ENCODE results near the gene UCK2. TPM values are rescaled to one million over a fixed set of nuclear protein-coding genes. Genes with fewer than 3 reads are reported as not detected.

The UCK2 gene
- total RNA-seq, 2 donors from 2014 or later, result 65.8 to 73.6 TPM

DNA sequence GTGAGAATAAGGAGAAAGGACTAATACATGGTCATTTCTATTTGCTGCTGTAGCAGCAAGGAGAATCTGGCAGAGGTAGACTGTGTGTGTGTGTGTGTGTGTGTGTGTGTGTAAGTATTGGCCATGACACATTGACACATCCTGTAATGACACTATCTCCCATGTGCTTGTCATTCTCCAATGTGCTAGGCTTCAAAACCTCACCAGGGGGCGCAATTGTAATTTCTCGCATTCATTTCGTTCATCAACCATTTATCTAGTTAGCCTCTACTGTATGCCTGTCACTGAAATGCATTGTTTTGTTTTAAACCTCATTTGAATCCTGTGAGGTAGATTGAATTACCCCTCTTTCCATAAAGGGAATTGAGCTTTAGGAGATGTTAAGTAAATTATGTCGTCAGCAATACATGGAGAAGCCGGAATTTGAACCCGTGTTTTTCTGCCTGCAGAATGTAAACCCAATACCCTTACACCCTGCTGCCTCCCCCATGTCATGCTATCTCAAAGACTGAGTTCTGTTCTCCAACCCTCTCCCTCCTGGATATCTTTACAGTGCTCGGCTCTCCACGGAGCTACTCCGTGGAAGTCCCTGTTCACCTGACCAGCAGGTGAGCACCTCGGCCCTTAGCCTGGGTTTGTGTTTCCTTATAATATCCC, 100.8 kb downstream of the UCK2 start:
- Mint-ChIP-seq H3K27ac (no peak overlapping the region), H3K4me1 (peaks cover under 1% of the 10 kb centered on the region), H3K4me3 (no peak overlapping the region), H3K9me3 (no peaks in the 10 kb centered on the region), H3K27me3 (ENCODE audit: insufficient read depth) (no peaks in the 10 kb centered on the region), H3K36me3 (ENCODE audit: low read depth) (no peaks in the 10 kb centered on the region)
- H3K9ac ChIP-seq (ENCODE audit: extremely low read depth, low read length, poor library complexity, severe bottlenecking), result no peak overlapping the region
- DNase-seq, result peak; percentile 73
- no peak overlapping the region for H3K4me3 ChIP-seq (ENCODE audit: low read length)
- WGBS, 2 experiments (ENCODE audit: insufficient coverage in 1 of 2, insufficient read length in 1 of 2), result 65 to 70% methylated on average over 9 to 10 of the region's 10 CpGs
- no peak overlapping the region for H3K27ac ChIP-seq (ENCODE audit: low read depth, low read length)
- H3K4me1 ChIP-seq (ENCODE audit: control insufficient read depth, insufficient read depth, low read length), result no peaks in the 10 kb centered on the region
- no peaks in the 10 kb centered on the region for H3K27me3 ChIP-seq (ENCODE audit: control insufficient read depth, insufficient read depth, low read length, poor library complexity, severe bottlenecking)
- H3K36me3 ChIP-seq (ENCODE audit: control insufficient read depth, insufficient read depth, low read length), result no peaks in the 10 kb centered on the region
- H3K9me3 ChIP-seq (ENCODE audit: control insufficient read depth, low read length), result no peaks in the 10 kb centered on the region
- TF ChIP-seq CTCF (conservative IDR thresholded peaks at IDR 0.05), result peak; percentile 76

- Mint-ChIP-seq H3K27me3 (ENCODE audit: insufficient read depth) (no peaks in the 10 kb centered on the region), H3K4me3 (no peak overlapping the region), H3K4me1 (peaks cover 10% of the 10 kb centered on the region), H3K36me3 (ENCODE audit: low read depth) (no peaks in the 10 kb centered on the region), H3K27ac (no peak overlapping the region), H3K9me3 (no peaks in the 10 kb centered on the region)
- TF ChIP-seq CTCF (conservative IDR thresholded peaks at IDR 0.05), result no peak
- Histone ChIP-seq H3K27me3 (ENCODE audit: control insufficient read depth, insufficient read depth, low read length, poor library complexity, severe bottlenecking) (no peaks in the 10 kb centered on the region), H3K4me1 (ENCODE audit: control insufficient read depth, insufficient read depth, low read length) (no peaks in the 10 kb centered on the region), H3K27ac (ENCODE audit: low read depth, low read length) (no peak overlapping the region), H3K4me3 (ENCODE audit: low read length) (no peak overlapping the region), H3K9me3 (ENCODE audit: control insufficient read depth, low read length) (no peaks in the 10 kb centered on the region), H3K36me3 (ENCODE audit: control insufficient read depth, insufficient read depth, low read length) (no peaks in the 10 kb centered on the region), H3K9ac (ENCODE audit: extremely low read depth, low read length, poor library complexity, severe bottlenecking) (no peak overlapping the region)
- DNase-seq, result no peak
- WGBS, 2 experiments (ENCODE audit: insufficient coverage in 1 of 2, insufficient read length in 1 of 2), result 91 to 100% methylated on average over 1 of the region's 1 CpG
These were observed 103.5 kb downstream of the UCK2 start for GRCh38 chr1:165930961-165931360.

DNA sequence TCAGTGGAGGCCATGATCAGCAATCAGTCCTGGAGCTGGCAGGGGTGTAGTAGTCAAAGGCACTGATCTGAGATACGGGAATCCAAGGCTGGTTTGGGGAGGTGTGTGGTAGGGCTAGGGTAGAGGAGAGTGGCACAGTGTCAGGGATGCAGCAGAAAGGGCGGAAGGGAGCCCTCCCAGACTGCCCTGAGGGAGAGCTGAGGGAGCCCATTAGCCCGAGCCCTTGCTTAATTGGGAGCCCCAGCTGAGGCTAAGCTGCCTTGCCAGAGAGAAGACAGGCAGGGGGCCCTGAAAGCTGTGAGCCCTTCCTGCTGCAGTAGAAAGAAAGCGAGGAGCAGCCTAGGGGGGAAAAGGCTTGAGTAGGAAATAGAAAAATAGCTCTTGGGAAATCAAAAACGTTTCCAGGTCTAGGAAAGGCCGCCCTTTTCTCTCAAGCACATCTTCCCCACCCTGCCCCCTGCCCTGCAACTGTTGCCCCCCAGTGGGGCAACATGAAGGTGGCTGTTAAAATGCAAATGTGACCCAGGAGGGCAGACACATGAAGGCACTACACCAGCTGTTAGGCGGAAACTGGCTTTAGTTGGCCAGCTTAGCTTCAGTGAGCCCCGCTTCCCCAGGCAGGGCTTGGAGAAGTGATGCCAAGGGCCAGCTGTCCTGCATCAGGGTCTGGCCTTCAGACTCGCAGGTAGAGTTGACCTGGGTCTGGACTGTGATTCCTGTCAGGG, 106.2 kb downstream of the UCK2 start:
- WGBS, 2 experiments (ENCODE audit: insufficient coverage in 1 of 2, insufficient read length in 1 of 2), result 75 to 85% methylated on average over 5 to 9 of the region's 9 CpGs
- peaks cover 10% of the 10 kb centered on the region for H3K4me1 Mint-ChIP-seq
- no peaks in the 10 kb centered on the region for H3K9me3 ChIP-seq (ENCODE audit: control insufficient read depth, low read length)
- H3K9me3 Mint-ChIP-seq, result no peaks in the 10 kb centered on the region
- H3K9ac ChIP-seq (ENCODE audit: extremely low read depth, low read length, poor library complexity, severe bottlenecking), result no peak overlapping the region
- H3K27me3 ChIP-seq (ENCODE audit: control insufficient read depth, insufficient read depth, low read length, poor library complexity, severe bottlenecking), result no peaks in the 10 kb centered on the region
- no peak overlapping the region for H3K27ac ChIP-seq (ENCODE audit: low read depth, low read length)
- no peak overlapping the region for H3K4me3 Mint-ChIP-seq
- no peaks in the 10 kb centered on the region for H3K36me3 Mint-ChIP-seq (ENCODE audit: low read depth)
- no peaks in the 10 kb centered on the region for H3K4me1 ChIP-seq (ENCODE audit: control insufficient read depth, insufficient read depth, low read length)
- H3K27ac Mint-ChIP-seq, result no peak overlapping the region
- no peak overlapping the region for H3K4me3 ChIP-seq (ENCODE audit: low read length)
- no peaks in the 10 kb centered on the region for H3K27me3 Mint-ChIP-seq (ENCODE audit: insufficient read depth)
- peak; percentile 66 for DNase-seq
- TF ChIP-seq CTCF (conservative IDR thresholded peaks at IDR 0.05), result peak; percentile 19
- H3K36me3 ChIP-seq (ENCODE audit: control insufficient read depth, insufficient read depth, low read length), result no peaks in the 10 kb centered on the region

Measured in endodermal cell (in vitro differentiated cells).